IMR-90 (cell line): Measurements from ENCODE around the gene NHSL1. TPM values are rescaled to one million over a fixed set of nuclear protein-coding genes. Genes with fewer than 3 reads are reported as not detected.

Source experiments
- ATAC-seq: fragments of 200-7000 bp; cut with Tn5 transposase; 2 replicates; pipeline ENCODE4 v1.9.1; 2020; ENCODE audit warnings: low read depth, mild to moderate bottlenecking, moderate library complexity
- BruUV-seq: library from RNA; stranded (reverse); fragments of 400-500 nt; replicated peaks from 2 replicates; lab custom pipeline; 2021; lab: Mats Ljungman, UMichigan
- CTCF ChIA-PET: fragments of 300-600 bp; formaldehyde crosslinking; extraction: SDS; loops from one replicate; lab custom pipeline; 2021; ENCODE audit warnings: antibody characterized with exemption; lab: Yijun Ruan, JAX
- POLR2A ChIA-PET: fragments of 300-600 bp; sonication (Branson Sonifier 250); formaldehyde crosslinking; loops from one replicate; lab custom pipeline; 2022; ENCODE audit warnings: antibody characterized with exemption; ENCODE audit not compliant: unreplicated experiment; lab: Charles Lee
- DNase-seq: peaks from one replicate; pipeline ENCODE4 v3.0.0; 2013
- H2AFZ ChIP-seq: replicated peaks from 2 replicates; pipeline ENCODE3; 2013; ENCODE audit warnings: low read length, mild to moderate bottlenecking; ENCODE audit not compliant: poor library complexity
- H2AK5ac ChIP-seq: 2 replicates; pipeline ENCODE4 v1.6.1; 2013; ENCODE audit warnings: low read depth, low read length, inconsistent platforms
- H2AK9ac ChIP-seq: replicated peaks from 2 replicates; pipeline ENCODE3; 2013; ENCODE audit warnings: mild to moderate bottlenecking, low read depth, low read length, moderate library complexity; ENCODE audit not compliant: poor library complexity
- H2BK120ac ChIP-seq: 2 replicates; pipeline ENCODE4 v1.6.1; 2013; ENCODE audit warnings: low read depth, low read length, inconsistent platforms
- H2BK15ac ChIP-seq: 3 replicates; pipeline ENCODE4 v1.6.1; 2013; ENCODE audit warnings: low read depth, low read length, inconsistent platforms
- H2BK20ac ChIP-seq: 2 replicates; pipeline ENCODE4 v1.6.1; 2013; ENCODE audit warnings: low read depth, mild to moderate bottlenecking, inconsistent platforms, low read length, moderate library complexity
- H2BK5ac ChIP-seq: 2 replicates; pipeline ENCODE4 v1.6.1; 2013; ENCODE audit warnings: mild to moderate bottlenecking, low read depth, low read length, inconsistent platforms; ENCODE audit not compliant: poor library complexity, severe bottlenecking
- H3K14ac ChIP-seq: replicated peaks from 2 replicates; pipeline ENCODE4 v1.6.1; 2013; ENCODE audit warnings: low read depth, low read length, inconsistent platforms
- H3K18ac ChIP-seq: 2 replicates; pipeline ENCODE4 v1.6.1; 2013; ENCODE audit warnings: low read depth, low read length, control low read depth
- H3K23ac ChIP-seq: 2 replicates; pipeline ENCODE4 v1.6.1; 2013; ENCODE audit warnings: low read depth, low read length, inconsistent platforms
- H3K27ac ChIP-seq: 2 replicates; pipeline ENCODE4 v1.5.1; 2013; ENCODE audit warnings: mild to moderate bottlenecking, control low read depth, low read length; ENCODE audit not compliant: insufficient read depth
- H3K27me3 ChIP-seq: 2 replicates; pipeline ENCODE4 v1.6.1; 2013; ENCODE audit warnings: low read length; ENCODE audit not compliant: control insufficient read depth, insufficient read depth
- H3K36me3 ChIP-seq: 2 replicates; pipeline ENCODE4 v1.6.1; 2013; ENCODE audit warnings: low read length, mixed read lengths; ENCODE audit not compliant: control insufficient read depth, insufficient read depth
- H3K4ac ChIP-seq: 2 replicates; pipeline ENCODE4 v1.6.1; 2013; ENCODE audit warnings: low read depth, low read length, inconsistent platforms
- H3K4me1 ChIP-seq: 2 replicates; pipeline ENCODE4 v1.6.1; 2013; ENCODE audit warnings: low read length, mixed read lengths; ENCODE audit not compliant: control insufficient read depth, insufficient read depth
- H3K4me2 ChIP-seq: 2 replicates; pipeline ENCODE4 v1.6.1; 2013; ENCODE audit warnings: low read depth, mild to moderate bottlenecking, control low read depth, low read length, moderate library complexity
- H3K4me3 ChIP-seq: 2 replicates; pipeline ENCODE4 v1.5.1; 2013; ENCODE audit warnings: low read depth, mild to moderate bottlenecking, control low read depth, low read length, moderate library complexity; ENCODE audit not compliant: insufficient read depth
- H3K56ac ChIP-seq: 2 replicates; pipeline ENCODE4 v1.6.1; 2013; ENCODE audit warnings: low read length, inconsistent platforms; ENCODE audit not compliant: insufficient read depth; ENCODE audit errors: extremely low read depth
- H3K79me1 ChIP-seq, 2 experiments: 2 replicates each; pipeline ENCODE4 v1.6.1; 2013; ENCODE audit warnings: low read length in 2 of 2, inconsistent platforms in 1 of 2, low read depth in 1 of 2
- H3K9ac ChIP-seq: 2 replicates; pipeline ENCODE4 v1.6.1; 2013; ENCODE audit warnings: low read depth, low read length, control low read depth
- H3K9me1 ChIP-seq: 2 replicates; pipeline ENCODE4 v1.6.1; 2013; ENCODE audit warnings: low read length, inconsistent platforms; ENCODE audit not compliant: insufficient read depth
- H3K9me3 ChIP-seq: 2 replicates; pipeline ENCODE4 v1.6.1; 2013; ENCODE audit warnings: low read length; ENCODE audit not compliant: control insufficient read depth, insufficient read depth
- H4K20me1 ChIP-seq: 2 replicates; pipeline ENCODE4 v1.6.1; 2013; ENCODE audit warnings: low read length, inconsistent platforms; ENCODE audit not compliant: insufficient read depth
- H4K5ac ChIP-seq: 2 replicates; pipeline ENCODE4 v1.6.1; 2013; ENCODE audit warnings: mild to moderate bottlenecking, low read depth, low read length, control low read depth
- H4K8ac ChIP-seq, 2 experiments: 2 replicates each; pipeline ENCODE4 v1.6.1; 2013; ENCODE audit warnings: low read depth in 2 of 2, low read length in 2 of 2, control low read depth in 1 of 2, inconsistent platforms in 1 of 2
- H4K91ac ChIP-seq: 2 replicates; pipeline ENCODE4 v1.6.1; 2013; ENCODE audit warnings: low read depth, low read length, inconsistent platforms; ENCODE audit not compliant: insufficient read depth
- BHLHE40 ChIP-seq: fragments of 150-350 bp; IDR thresholded peaks from 2 replicates; pipeline ENCODE4 v1.6.1; 2016; ENCODE audit warnings: mild to moderate bottlenecking, low read depth, low read length
- CHD1 ChIP-seq: IDR thresholded peaks from 2 replicates; pipeline ENCODE4 v1.6.1; 2012; ENCODE audit warnings: low read depth, low read length, improper control_type of control experiment
- FOS ChIP-seq: fragments of 150-350 bp; IDR thresholded peaks from 2 replicates; pipeline ENCODE4 v1.6.1; 2016; ENCODE audit warnings: low read depth, low read length
- MAFK ChIP-seq: IDR thresholded peaks from 2 replicates; pipeline ENCODE4 v1.6.1; 2012; ENCODE audit warnings: low read depth, low read length, improper control_type of control experiment
- MAZ ChIP-seq: IDR thresholded peaks from 2 replicates; pipeline ENCODE4 v1.6.1; 2012; ENCODE audit warnings: low read depth, mild to moderate bottlenecking, low read length, improper control_type of control experiment, moderate library complexity, borderline replicate concordance
- NFE2L2 ChIP-seq: fragments of 150-350 bp; IDR thresholded peaks from 2 replicates; pipeline ENCODE4 v1.6.1; 2016; ENCODE audit warnings: low read depth, mild to moderate bottlenecking, low read length
- POLR2A ChIP-seq: IDR thresholded peaks from 2 replicates; pipeline ENCODE4 v1.6.1; 2012; ENCODE audit warnings: mild to moderate bottlenecking, low read depth, low read length
- SMC3 ChIP-seq: fragments of 150-350 bp; IDR thresholded peaks from 2 replicates; pipeline ENCODE4 v1.6.1; 2016; ENCODE audit warnings: low read depth, mild to moderate bottlenecking, antibody characterized with exemption, low read length, moderate library complexity
- WGBS, 2 experiments: methylation state at CpG; one replicate each; pipeline versions ENCODE4 v1.1.5 to v1.1.7; 2013; ENCODE audit warnings: missing lambda C conversion rate in 2 of 2; ENCODE audit not compliant: insufficient read length in 1 of 2; ENCODE audit errors: extremely low coverage in 2 of 2; 5-methylcytosine and 5-hydroxymethylcytosine counted together
- dilution Hi-C: fragments of 300-500 bp; cut with HindIII; formaldehyde crosslinking; loops from one replicate; pipeline ENCODE4 v1.14.3; 2018; ENCODE audit warnings: low sequenced_read_pairs; ENCODE audit not compliant: unreplicated experiment
- in situ Hi-C: fragments of 300-500 bp; cut with MboI; formaldehyde crosslinking; loops from 3 replicates; pipeline ENCODE4 v1.14.3; 2019; ENCODE audit warnings: low sequenced_read_pairs, inconsistent platforms, mixed read lengths
- intact Hi-C: fragments of 100-400 bp; cut with micrococcal nuclease; formaldehyde crosslinking; loops from 2 replicates; pipeline ENCODE4 v1.10.0; 2022
- polyA plus RNA-seq, 3 experiments: library from polyadenylated mRNA; depleted of rRNA; stranded (reverse); fragments of >200 nt; gene quantifications; 2 replicates each; pipeline ENCODE4 v1.2.3, GENCODE V29; 2012; ENCODE audit warnings: low replicate concordance in 1 of 3
- total RNA-seq: library from RNA; depleted of rRNA; stranded (reverse); fragments of >200 nt; gene quantifications from 2 replicates; pipeline ENCODE4 v1.2.3, GENCODE V29; 2012

NHSL1 gene
- total and polyA plus RNA-seq, 2 of the 4 experiments (the other 2 are of a cell fraction) = 5.6 to 7.2 TPM

- in situ Hi-C loops (no loop called here), dilution Hi-C loops (no loop called here), intact Hi-C loops (no loop called here)
- Histone ChIP-seq H3K4me2 (no peak overlapping the region), H4K8ac (no peak overlapping the region), H3K9me1 (peaks cover 10% of the 10 kb centered on the region), H3K23ac (no peak overlapping the region), H3K36me3 (no peaks in the 10 kb centered on the region), H2AFZ (no peak overlapping the region), H2BK15ac (no peak overlapping the region), H4K20me1 (no peaks in the 10 kb centered on the region), H3K4ac (no peak overlapping the region), H4K91ac (no peak overlapping the region), H3K14ac (no peak overlapping the region), H2BK20ac (no peak overlapping the region), H3K27me3 (no peaks in the 10 kb centered on the region), H3K18ac (no peak overlapping the region), H4K5ac (no peak overlapping the region), H3K4me3 (no peak overlapping the region), H3K79me1 (peaks cover 27 to 35% of the 10 kb centered on the region in 2 experiments), H3K56ac (no peak overlapping the region), H2AK5ac (no peak overlapping the region), H3K27ac (no peak overlapping the region), H3K9me3 (peaks cover 2% of the 10 kb centered on the region; the same call in 1 of the 2 replicates), H2BK5ac (no peak overlapping the region), H2AK9ac (no peak overlapping the region), H3K9ac (no peak overlapping the region), H2BK120ac (no peak overlapping the region), H3K4me1 (no peaks in the 10 kb centered on the region)
- POLR2A ChIA-PET = no interaction called here
- CTCF ChIA-PET = interaction anchor here (1.0 kb wide), 1 partner anchor 398 kb away, joined by 6 read pairs; no protein-coding TSS in a partner anchor
- TF ChIP-seq FOS = no peak
- no peak for TF ChIP-seq MAFK
- no peak for TF ChIP-seq NFE2L2
- no peak for TF ChIP-seq CHD1
- TF ChIP-seq MAZ = no peak
- no peak for TF ChIP-seq SMC3
- TF ChIP-seq BHLHE40 = no peak
- no peak for TF ChIP-seq POLR2A
- 100% methylated on average over 2 of the region's 12 CpGs; no CpG with 5 or more reads in 1 of the 2 experiments for WGBS, 2 experiments
- ATAC-seq (no peak), DNase-seq (no peak)
- BruUV-seq = no TSS peak
These were observed 16.5 kb upstream of the NHSL1 start for GRCh38 chr6:138515657-138516248.
